Activated CD8-positive, alpha-beta memory T cell treated with anti-CD3 and anti-CD28 coated beads for 36 hours (primary cell): Measurements from ENCODE around the gene ABCF2. TPM values are rescaled to one million over a fixed set of nuclear protein-coding genes. Genes with fewer than 3 reads are reported as not detected.

Source experiments
- CTCF ChIA-PET: fragments of 350-600 bp; sonication (Branson Sonifier 250); formaldehyde crosslinking; loops from one replicate; lab custom pipeline; 2021; ENCODE audit warnings: antibody characterized with exemption; lab: Charles Lee
- POLR2A ChIA-PET: fragments of 350-600 bp; sonication (Branson Sonifier 250); formaldehyde crosslinking; loops from one replicate; lab custom pipeline; 2021; ENCODE audit warnings: antibody characterized with exemption; lab: Charles Lee
- total RNA-seq, 2 experiments: library from RNA; stranded (reverse); gene quantifications; one replicate each; pipeline ENCODE4 v1.2.3, GENCODE V29; 2021

Gene ABCF2
- total RNA-seq, 2 experiments from 2014 or later = 86.5 to 96.8 TPM

- ChIA-PET CTCF (interaction anchor here (0.7 to 3.4 kb wide), 16 partner anchors 9 to 270 kb away, joined by 3 to 30 read pairs (median 4); partner anchors contain the start of genes ABCF2 and CHPF2), POLR2A (interaction anchor here (2.0 kb wide), 1 partner anchor 12 kb away, joined by 9 read pairs; the partner anchor contains the start of gene CHPF2)
Measured at GRCh38 chr7:151244841-151245346, 17.9 kb upstream of the ABCF2 start.

DNA sequence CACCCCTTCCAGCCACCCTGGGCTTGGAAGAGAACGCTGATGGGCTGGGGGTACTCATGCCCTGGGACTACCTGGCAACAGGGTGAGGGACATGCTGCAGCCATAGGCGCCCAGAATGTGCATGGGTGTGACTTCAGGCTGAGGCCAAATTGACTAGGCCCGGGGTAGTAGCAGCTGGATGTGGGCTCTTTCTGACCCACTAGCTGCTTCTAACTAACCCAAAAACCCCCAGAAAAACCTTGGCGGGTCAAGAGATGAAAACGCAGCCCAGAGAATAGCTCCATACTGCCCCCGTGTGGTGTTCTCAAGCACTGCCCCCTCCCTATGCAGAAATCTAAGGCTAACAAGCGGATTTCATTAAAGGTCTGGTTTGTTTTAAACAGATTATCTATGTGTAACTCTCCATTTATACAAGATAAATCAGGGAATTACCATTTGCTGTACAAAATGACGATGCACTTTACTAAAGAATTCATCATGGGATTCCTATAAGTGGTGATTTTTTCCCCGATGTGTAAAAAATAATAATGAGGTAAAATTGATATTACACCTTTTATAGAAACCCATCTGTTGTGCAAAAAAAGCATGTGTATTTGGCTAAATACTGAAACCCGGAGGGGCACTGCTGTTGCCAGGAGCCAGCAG lies 17.3 kb upstream of the ABCF2 start:
- ChIA-PET CTCF (interaction anchor here (0.6 to 3.4 kb wide), 17 partner anchors 10 to 1504 kb away, joined by 3 to 30 read pairs (median 3); partner anchors contain the start of genes ABCF2 and CHPF2), POLR2A (interaction anchor here (1.9 to 2.0 kb wide), 2 partner anchors 11 to 17 kb away, joined by 7 to 9 read pairs; partner anchors contain the start of genes ABCF2 and CHPF2)

- ChIA-PET CTCF (interaction anchor here (0.6 to 3.4 kb wide), 19 partner anchors 9 to 1503 kb away, joined by 3 to 30 read pairs (median 4); partner anchors contain the start of genes ABCF2 and GBX1), POLR2A (interaction anchor here (1.9 to 2.0 kb wide), 2 partner anchors 11 to 17 kb away, joined by 7 to 9 read pairs; partner anchors contain the start of genes ABCF2 and CHPF2)
Measured at GRCh38 chr7:151243408-151244195, 16.6 kb upstream of the ABCF2 start.

- POLR2A ChIA-PET = interaction anchor here (1.9 to 2.0 kb wide), 2 partner anchors 10 to 16 kb away, joined by 7 to 9 read pairs; partner anchors contain the start of genes ABCF2 and CHPF2
Measured at GRCh38 chr7:151243045-151243349, 16.0 kb upstream of the ABCF2 start.

DNA sequence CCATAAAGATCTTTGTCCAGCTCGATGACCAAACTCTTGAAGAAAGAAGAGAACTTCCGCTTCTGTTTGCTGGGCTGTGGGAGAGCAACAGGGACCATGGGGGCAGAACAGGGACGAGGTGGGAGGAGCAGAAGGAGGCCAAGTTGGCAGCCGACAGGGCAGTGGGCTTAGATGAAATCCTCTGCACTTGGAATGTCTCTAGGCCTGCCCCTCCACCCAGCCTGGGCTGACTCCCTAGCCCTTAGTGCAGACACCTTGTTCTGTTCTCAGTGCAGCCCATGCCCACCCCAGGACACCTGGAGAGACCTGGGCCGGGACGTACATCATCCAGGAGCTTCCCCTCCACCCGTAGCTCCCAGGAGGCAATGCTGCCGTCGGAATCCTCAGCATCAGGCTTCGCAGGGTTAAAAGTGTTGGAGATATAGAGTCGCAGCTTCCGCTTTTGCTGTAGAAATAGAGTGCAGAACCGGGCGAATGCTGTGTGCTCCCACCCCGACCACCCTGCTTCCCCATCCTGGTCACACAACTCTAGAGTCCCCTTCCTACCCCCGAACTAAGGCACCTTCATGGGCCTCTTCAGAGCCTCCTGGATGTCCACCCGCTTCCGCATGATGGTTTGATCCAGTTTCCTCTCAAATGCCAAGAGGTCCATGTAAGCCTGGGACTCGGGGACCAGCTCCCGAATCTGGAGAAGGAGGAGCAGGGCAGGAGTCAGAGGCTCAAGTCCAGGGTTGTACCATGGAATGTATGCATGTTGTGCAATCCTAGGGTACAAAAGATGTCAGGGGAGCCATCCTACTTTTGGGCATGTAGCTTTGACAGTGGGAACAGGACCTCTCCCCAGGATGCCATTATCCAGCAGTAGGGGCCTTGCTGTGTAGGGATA lies 15.4 kb upstream of the ABCF2 start:
- ChIA-PET CTCF (interaction anchor here (0.6 to 3.4 kb wide), 7 partner anchors 9 to 118 kb away, joined by 3 to 30 read pairs (median 4); partner anchors contain the start of genes ABCF2 and GBX1), POLR2A (interaction anchor here (1.9 to 2.0 kb wide), 2 partner anchors 9 to 15 kb away, joined by 7 to 9 read pairs; partner anchors contain the start of genes ABCF2 and CHPF2)

More at GRCh38 chr7:151243045-151243349, 16.0 kb upstream of the ABCF2 start:
- CTCF ChIA-PET = interaction anchor here (0.6 to 3.4 kb wide), 6 partner anchors 14 to 119 kb away, joined by 3 to 30 read pairs (median 4); partner anchors contain the start of genes ABCF2 and GBX1

DNA sequence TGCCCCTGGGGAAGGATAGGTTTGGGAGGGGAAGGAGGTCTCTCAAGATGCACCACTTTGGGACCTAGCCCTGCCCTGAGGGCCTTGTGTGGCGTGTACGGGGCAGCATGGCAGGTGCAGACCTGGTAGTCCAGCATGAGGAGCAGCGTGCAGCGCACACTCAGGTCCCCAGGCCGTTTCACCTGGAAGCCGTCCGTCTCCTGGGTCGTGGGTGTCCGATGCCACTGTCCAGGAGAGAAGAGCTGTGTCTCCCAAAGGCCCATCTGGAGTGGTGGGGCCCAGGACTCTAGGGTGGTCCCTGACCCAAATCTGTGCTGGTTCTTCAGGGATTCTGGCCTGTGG lies 14.7 kb upstream of the ABCF2 start:
- CTCF ChIA-PET = interaction anchor here (1.3 to 3.4 kb wide), 3 partner anchors 9 to 74 kb away, joined by 3 to 30 read pairs (median 6); partner anchors contain the start of genes ABCF2 and GBX1

GRCh38 chr7:151240942-151241754 lies 14.1 kb upstream of the ABCF2 start:
- POLR2A ChIA-PET = no interaction called here
- CTCF ChIA-PET = interaction anchor here (1.3 to 2.0 kb wide), 2 partner anchors 8 to 74 kb away, joined by 3 to 6 read pairs; partner anchors contain the start of gene GBX1

More for the DNA sequence above, 14.7 kb upstream of the ABCF2 start:
- POLR2A ChIA-PET = no interaction called here

DNA sequence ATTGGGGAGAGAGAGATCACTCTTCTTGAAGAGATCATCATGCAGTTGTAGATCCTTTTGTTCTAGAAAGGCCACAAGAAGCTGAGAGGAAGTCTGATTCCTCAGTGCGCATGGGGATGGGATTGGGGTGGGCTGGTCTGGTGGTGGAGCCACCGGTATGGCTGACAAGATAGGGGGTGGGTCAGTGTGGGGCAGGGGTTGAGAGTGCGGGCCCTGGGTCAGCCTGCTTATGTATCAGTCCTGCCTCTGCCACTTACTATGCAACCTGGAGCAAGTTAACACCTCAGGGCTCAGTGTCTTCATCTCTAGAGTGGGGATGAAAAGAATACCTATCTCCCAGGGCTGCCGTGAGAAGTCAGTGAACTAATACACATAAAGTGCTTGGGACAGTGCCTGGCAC lies 13.5 kb upstream of the ABCF2 start:
- POLR2A ChIA-PET = interaction anchor here (1.5 kb wide), 1 partner anchor 13 kb away, joined by 3 read pairs; the partner anchor contains the start of gene ABCF2
- CTCF ChIA-PET = interaction anchor here (0.7 kb wide), 1 partner anchor 127 kb away, joined by 4 read pairs; no protein-coding TSS in a partner anchor

DNA sequence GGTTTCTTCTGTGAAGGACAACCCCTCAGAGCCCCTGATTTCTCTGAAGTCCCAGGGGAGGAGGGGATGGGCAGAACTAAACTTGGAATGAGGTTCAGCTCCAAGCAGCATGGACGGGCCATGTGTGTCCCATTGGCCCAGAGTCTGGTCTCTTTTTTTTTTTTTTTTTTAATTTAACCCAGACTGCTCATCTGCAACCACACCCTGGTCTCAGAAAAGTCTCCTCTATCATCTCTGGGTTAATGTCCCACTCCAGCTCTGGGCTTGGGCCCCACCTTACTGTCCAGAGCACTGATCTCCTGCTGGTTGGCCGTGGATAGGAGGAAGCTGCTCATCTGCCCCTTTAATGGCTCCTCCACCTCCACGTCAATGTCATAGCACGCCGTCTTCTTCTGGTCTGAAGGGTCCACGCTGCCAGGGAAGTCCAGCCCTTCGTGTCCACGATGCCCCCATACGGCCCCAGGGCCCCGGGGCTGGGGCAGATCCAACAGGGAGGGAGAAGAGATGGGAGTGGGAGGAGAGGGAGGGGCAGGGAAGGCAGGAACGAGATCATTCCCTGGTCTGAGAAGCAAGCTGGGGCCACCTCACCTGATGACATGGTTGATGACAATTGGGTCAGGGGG lies 12.9 kb upstream of the ABCF2 start:
- POLR2A ChIA-PET = interaction anchor here (1.5 kb wide), 1 partner anchor 13 kb away, joined by 3 read pairs; the partner anchor contains the start of gene ABCF2
- CTCF ChIA-PET = interaction anchor here (0.7 to 1.3 kb wide), 3 partner anchors 20 to 127 kb away, joined by 4 to 5 read pairs (median 4); no protein-coding TSS in a partner anchor

GRCh38 chr7:151238924-151239836 lies 12.2 kb upstream of the ABCF2 start:
- ChIA-PET POLR2A (interaction anchor here (1.5 kb wide), 1 partner anchor 12 kb away, joined by 3 read pairs; the partner anchor contains the start of gene ABCF2), CTCF (interaction anchor here (1.1 to 1.3 kb wide), 2 partner anchors 20 to 65 kb away, joined by 4 to 5 read pairs; no protein-coding TSS in a partner anchor)

DNA sequence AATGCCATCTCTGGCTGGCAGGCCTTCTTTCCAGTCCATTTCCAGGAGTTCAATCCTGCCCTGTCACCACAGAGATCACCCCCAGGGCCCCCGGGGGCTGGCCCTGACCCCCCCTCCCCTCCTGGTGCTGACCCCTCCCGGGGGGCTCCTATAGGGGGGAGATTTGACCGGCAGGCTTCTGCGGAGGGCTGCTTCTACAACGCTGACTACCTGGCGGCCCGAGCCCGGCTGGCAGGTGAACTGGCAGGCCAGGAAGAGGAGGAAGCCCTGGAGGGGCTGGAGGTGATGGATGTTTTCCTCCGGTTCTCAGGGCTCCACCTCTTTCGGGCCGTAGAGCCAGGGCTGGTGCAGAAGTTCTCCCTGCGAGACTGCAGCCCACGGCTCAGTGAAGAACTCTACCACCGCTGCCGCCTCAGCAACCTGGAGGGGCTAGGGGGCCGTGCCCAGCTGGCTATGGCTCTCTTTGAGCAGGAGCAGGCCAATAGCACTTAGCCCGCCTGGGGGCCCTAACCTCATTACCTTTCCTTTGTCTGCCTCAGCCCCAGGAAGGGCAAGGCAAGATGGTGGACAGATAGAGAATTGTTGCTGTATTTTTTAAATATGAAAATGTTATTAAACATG lies 11.3 kb upstream of the ABCF2 start:
- POLR2A ChIA-PET = no interaction called here
- CTCF ChIA-PET = interaction anchor here (1.3 kb wide), 1 partner anchor 19 kb away, joined by 5 read pairs; no protein-coding TSS in a partner anchor

- CTCF ChIA-PET = interaction anchor here (1.3 to 1.9 kb wide), 2 partner anchors 12 to 14 kb away, joined by 3 to 6 read pairs; no protein-coding TSS in a partner anchor
- POLR2A ChIA-PET = interaction anchor here (0.6 kb wide), 1 partner anchor 80 kb away, joined by 4 read pairs; no protein-coding TSS in a partner anchor
Measured at GRCh38 chr7:151237244-151238189, 10.5 kb upstream of the ABCF2 start.

- CTCF ChIA-PET = interaction anchor here (1.3 to 1.9 kb wide), 2 partner anchors 11 to 13 kb away, joined by 3 to 6 read pairs; no protein-coding TSS in a partner anchor
- POLR2A ChIA-PET = no interaction called here
Measured at GRCh38 chr7:151236406-151236805, 9.4 kb upstream of the ABCF2 start.
